Osteocyte (in vitro differentiated cells): ENCODE results near the gene SRGAP2B. TPM values are rescaled to one million over a fixed set of nuclear protein-coding genes. Genes with fewer than 3 reads are reported as not detected.
A peak's percentile ranks its signal among the peaks of the same experiment; 100 is the strongest.
"Not testable (repeated sequence)": the region's sequence is repeated elsewhere in the genome, so short reads cannot be mapped to it uniquely, and the experiment has no call there.

Source experiments
- DNase-seq: peaks from one replicate; pipeline ENCODE4 v3.0.0; 2021; ENCODE audit warnings: mixed read lengths; ENCODE audit not compliant: unreplicated experiment; ENCODE audit errors: extremely low spot score
- H3K27ac Mint-ChIP-seq: one replicate; pipeline ENCODE4 v1.8.0; 2021; ENCODE audit warnings: mild to moderate bottlenecking, mixed read lengths; ENCODE audit not compliant: unreplicated experiment
- H3K27me3 Mint-ChIP-seq: one replicate; pipeline ENCODE4 v1.8.0; 2021; ENCODE audit warnings: mixed read lengths; ENCODE audit not compliant: unreplicated experiment
- H3K36me3 Mint-ChIP-seq: one replicate; pipeline ENCODE4 v1.8.0; 2021; ENCODE audit warnings: mixed read lengths; ENCODE audit not compliant: unreplicated experiment
- H3K4me1 Mint-ChIP-seq: one replicate; pipeline ENCODE4 v1.8.0; 2021; ENCODE audit warnings: mixed read lengths; ENCODE audit not compliant: unreplicated experiment
- H3K4me3 Mint-ChIP-seq: one replicate; pipeline ENCODE4 v1.8.0; 2021; ENCODE audit warnings: mild to moderate bottlenecking, moderate library complexity, mixed read lengths; ENCODE audit not compliant: unreplicated experiment
- H3K9me3 Mint-ChIP-seq: one replicate; pipeline ENCODE4 v1.8.0; 2021; ENCODE audit warnings: mixed read lengths; ENCODE audit not compliant: unreplicated experiment
- total RNA-seq: library from RNA; stranded (reverse); gene quantifications from 2 replicates; pipeline ENCODE4 v1.2.1, GENCODE V29; 2021

Gene SRGAP2B
- total RNA-seq, 1 donor from 2014 or later, result 44.7 TPM

GRCh38 chr1:145000074-145000742, 94.9 kb downstream of the SRGAP2B start:
- not testable (repeated sequence) for H3K36me3 Mint-ChIP-seq, H3K27ac Mint-ChIP-seq, H3K9me3 Mint-ChIP-seq, H3K4me3 Mint-ChIP-seq, DNase-seq, H3K4me1 Mint-ChIP-seq, H3K27me3 Mint-ChIP-seq

GRCh38 chr1:144998981-144999273, 96.2 kb downstream of the SRGAP2B start:
- H3K4me3 Mint-ChIP-seq, H3K27ac Mint-ChIP-seq, DNase-seq, H3K27me3 Mint-ChIP-seq, H3K9me3 Mint-ChIP-seq, H3K36me3 Mint-ChIP-seq: not testable (repeated sequence)
- peaks cover 13% of the 10 kb centered on the region for H3K4me1 Mint-ChIP-seq

GRCh38 chr1:144998134-144998980, 96.8 kb downstream of the SRGAP2B start:
- H3K9me3 Mint-ChIP-seq, H3K27me3 Mint-ChIP-seq, H3K4me3 Mint-ChIP-seq, H3K36me3 Mint-ChIP-seq, DNase-seq: not testable (repeated sequence)
- Mint-ChIP-seq H3K27ac (peak overlapping the region; percentile 78), H3K4me1 (peaks cover 13% of the 10 kb centered on the region)

GRCh38 chr1:144995833-144996410, 99.2 kb downstream of the SRGAP2B start:
- H3K4me3 Mint-ChIP-seq, DNase-seq, H3K27ac Mint-ChIP-seq, H3K27me3 Mint-ChIP-seq, H3K9me3 Mint-ChIP-seq, H3K36me3 Mint-ChIP-seq: not testable (repeated sequence)
- peaks cover 13% of the 10 kb centered on the region for H3K4me1 Mint-ChIP-seq

GRCh38 chr1:144992915-144993314, 102.2 kb downstream of the SRGAP2B start:
- H3K9me3 Mint-ChIP-seq, H3K4me1 Mint-ChIP-seq, H3K36me3 Mint-ChIP-seq, H3K27me3 Mint-ChIP-seq, H3K4me3 Mint-ChIP-seq, H3K27ac Mint-ChIP-seq, DNase-seq: not testable (repeated sequence)

- DNase-seq, result not testable (repeated sequence)
Measured at GRCh38 chr1:144990611-144991010, 104.5 kb downstream of the SRGAP2B start.

GRCh38 chr1:144987131-144987530, 108.0 kb downstream of the SRGAP2B start:
- H3K9me3 Mint-ChIP-seq, H3K4me3 Mint-ChIP-seq, DNase-seq, H3K27ac Mint-ChIP-seq, H3K27me3 Mint-ChIP-seq, H3K36me3 Mint-ChIP-seq, H3K4me1 Mint-ChIP-seq: not testable (repeated sequence)

More at GRCh38 chr1:144990611-144991010, 104.5 kb downstream of the SRGAP2B start:
- H3K4me3 Mint-ChIP-seq, H3K4me1 Mint-ChIP-seq, H3K27ac Mint-ChIP-seq, H3K9me3 Mint-ChIP-seq, H3K36me3 Mint-ChIP-seq, H3K27me3 Mint-ChIP-seq: not testable (repeated sequence)

GRCh38 chr1:144986171-144986860, 108.8 kb downstream of the SRGAP2B start:
- H3K9me3 Mint-ChIP-seq, H3K4me3 Mint-ChIP-seq, H3K27ac Mint-ChIP-seq, H3K4me1 Mint-ChIP-seq, H3K36me3 Mint-ChIP-seq, H3K27me3 Mint-ChIP-seq, DNase-seq: not testable (repeated sequence)

GRCh38 chr1:144985550-144986170, 109.5 kb downstream of the SRGAP2B start:
- not testable (repeated sequence) for H3K4me3 Mint-ChIP-seq, DNase-seq, H3K4me1 Mint-ChIP-seq, H3K36me3 Mint-ChIP-seq, H3K27me3 Mint-ChIP-seq, H3K9me3 Mint-ChIP-seq, H3K27ac Mint-ChIP-seq

DNA sequence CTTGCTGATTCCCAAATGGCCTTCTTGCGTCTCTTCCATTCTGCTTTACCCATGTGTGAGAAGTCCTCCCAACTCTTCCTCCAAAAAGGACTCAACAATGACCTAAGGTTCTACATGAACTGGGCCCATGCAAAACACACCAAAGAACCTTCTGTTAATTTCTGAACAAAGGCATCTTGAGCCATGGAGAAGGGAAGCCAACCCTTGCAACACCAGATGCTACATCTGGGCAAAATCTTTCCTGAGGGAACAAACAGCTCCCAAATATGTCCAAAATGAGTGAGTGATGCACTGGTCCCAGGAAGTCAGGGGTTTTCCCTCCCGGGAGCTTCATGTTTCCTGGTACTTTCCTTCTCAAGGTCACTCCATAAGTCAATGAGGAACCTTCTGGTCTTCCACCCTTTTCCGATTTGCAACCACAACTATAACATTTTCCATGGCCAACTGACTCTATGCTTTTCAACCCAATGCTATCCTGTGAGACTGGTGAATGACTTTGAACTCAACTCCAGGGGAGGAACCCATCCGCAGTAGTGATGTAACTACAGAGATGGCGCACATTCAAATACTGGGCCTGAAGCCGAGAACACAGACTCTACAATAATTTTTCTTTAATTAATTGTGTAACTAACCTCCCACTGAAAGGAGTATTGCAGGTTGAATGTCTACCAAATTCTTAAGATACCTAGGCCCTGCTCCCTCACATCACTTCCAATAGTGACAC, 112.2 kb downstream of the SRGAP2B start:
- H3K27ac Mint-ChIP-seq, H3K36me3 Mint-ChIP-seq, H3K4me3 Mint-ChIP-seq, H3K4me1 Mint-ChIP-seq, H3K27me3 Mint-ChIP-seq, H3K9me3 Mint-ChIP-seq, DNase-seq: not testable (repeated sequence)

GRCh38 chr1:144981157-144981556, 114.0 kb downstream of the SRGAP2B start:
- not testable (repeated sequence) for H3K27ac Mint-ChIP-seq, H3K27me3 Mint-ChIP-seq, H3K9me3 Mint-ChIP-seq, DNase-seq, H3K4me3 Mint-ChIP-seq, H3K36me3 Mint-ChIP-seq, H3K4me1 Mint-ChIP-seq
